Measurements from ENCODE around the gene RBM5. TPM values are rescaled to one million over a fixed set of nuclear protein-coding genes. Genes with fewer than 3 reads are reported as not detected.

RBM5 gene
- polyA plus RNA-seq, 3 donors = 54.6 to 76.0 (median 60.2) TPM

DNA sequence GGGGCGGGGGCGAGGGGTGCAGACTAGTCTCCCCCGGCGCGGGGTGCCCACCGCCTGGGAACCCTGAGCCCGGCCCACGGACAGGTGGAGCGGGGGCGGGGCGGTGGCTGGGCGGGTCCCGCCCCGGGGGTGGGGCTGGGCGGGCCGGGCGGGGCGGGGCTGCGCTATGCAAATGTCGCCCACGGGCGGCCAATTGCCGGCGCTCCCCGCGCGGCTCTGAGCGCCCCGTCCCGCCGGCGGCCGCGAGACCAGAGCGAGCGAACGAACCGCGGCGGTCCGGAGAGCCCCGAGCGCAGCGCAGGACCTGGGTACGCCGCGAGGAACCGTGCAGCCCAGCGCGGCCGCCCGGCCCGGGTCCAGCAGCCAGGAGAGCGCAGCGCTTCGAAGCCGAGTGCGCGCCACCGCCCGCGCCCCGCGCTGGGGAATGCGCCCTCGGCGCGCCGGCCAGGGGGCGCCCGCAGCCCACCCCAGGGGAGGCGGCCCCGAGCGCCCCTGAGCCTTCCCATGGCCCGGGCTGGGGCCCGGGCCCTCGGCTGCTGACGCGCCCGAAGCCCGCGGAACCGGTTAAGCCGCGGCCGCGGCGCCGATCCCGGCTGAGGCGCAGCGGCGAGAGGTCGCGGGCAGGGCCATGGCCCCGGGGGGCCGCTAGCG, 66.2 kb downstream of the RBM5 start, which contains the start of gene SEMA3F:
Gene SEMA3F (plus strand): TSS at position 485 of the 651 bp plus-strand sequence. CDS start 4,299 bp downstream, outside the sequence.
- 0 to 1% (median 0%) methylated on average over 83 to 98 of the region's 98 CpGs for WGBS, 3 donors
- no peak within 1 kb of the TSS for H3K27ac ChIP-seq (ENCODE audit: low read depth, low read length)

DNA sequence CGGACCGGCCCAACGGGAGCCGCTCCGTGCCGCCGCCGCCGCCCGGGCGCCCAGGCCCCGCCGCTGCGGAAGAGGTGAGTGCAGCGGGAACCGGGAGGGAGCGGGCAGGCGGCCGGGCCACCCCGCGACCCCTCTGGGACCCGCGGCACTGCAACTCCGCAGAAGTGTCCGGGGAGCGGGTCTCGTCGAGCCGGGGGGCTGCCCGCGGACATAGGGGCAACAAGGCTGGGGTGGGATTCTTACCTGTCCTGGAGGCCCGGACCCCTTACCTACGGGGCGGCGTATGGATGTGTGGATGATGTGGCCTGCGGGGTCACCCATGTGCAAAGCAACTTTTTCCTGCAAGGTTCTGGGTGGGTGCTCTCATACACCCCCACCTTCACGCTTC, 66.8 kb downstream of the RBM5 start:
- WGBS, 3 donors = 3% methylated on average over 36 to 37 of the region's 37 CpGs

DNA sequence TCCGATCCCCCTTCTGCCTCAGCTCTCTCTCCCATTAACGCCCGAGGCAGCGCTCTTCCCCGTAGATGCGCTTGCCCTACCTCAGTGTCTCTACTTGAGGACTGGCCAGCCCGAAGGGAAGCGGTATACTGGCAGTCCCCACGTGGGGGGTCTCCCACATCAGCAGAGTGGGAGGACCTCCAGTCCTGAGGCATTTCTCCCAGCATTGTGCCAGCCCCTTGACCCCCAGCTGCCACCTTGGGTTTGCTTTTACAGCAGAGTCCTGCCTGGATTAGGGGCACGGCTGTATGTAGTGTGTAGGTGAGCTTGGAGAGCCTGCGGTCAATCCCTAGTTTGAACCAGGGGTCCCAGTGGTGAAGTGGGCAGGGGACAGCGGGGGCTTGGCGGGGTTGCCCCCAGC, 67.2 kb downstream of the RBM5 start:
- no peak overlapping the region for H3K27ac ChIP-seq (ENCODE audit: low read depth, low read length)
- WGBS, 3 donors = 33 to 47% (median 34%) methylated on average over 13 of the region's 13 CpGs

More for the DNA sequence above, 66.8 kb downstream of the RBM5 start:
- H3K27ac ChIP-seq (ENCODE audit: low read depth, low read length) = no peak overlapping the region

DNA sequence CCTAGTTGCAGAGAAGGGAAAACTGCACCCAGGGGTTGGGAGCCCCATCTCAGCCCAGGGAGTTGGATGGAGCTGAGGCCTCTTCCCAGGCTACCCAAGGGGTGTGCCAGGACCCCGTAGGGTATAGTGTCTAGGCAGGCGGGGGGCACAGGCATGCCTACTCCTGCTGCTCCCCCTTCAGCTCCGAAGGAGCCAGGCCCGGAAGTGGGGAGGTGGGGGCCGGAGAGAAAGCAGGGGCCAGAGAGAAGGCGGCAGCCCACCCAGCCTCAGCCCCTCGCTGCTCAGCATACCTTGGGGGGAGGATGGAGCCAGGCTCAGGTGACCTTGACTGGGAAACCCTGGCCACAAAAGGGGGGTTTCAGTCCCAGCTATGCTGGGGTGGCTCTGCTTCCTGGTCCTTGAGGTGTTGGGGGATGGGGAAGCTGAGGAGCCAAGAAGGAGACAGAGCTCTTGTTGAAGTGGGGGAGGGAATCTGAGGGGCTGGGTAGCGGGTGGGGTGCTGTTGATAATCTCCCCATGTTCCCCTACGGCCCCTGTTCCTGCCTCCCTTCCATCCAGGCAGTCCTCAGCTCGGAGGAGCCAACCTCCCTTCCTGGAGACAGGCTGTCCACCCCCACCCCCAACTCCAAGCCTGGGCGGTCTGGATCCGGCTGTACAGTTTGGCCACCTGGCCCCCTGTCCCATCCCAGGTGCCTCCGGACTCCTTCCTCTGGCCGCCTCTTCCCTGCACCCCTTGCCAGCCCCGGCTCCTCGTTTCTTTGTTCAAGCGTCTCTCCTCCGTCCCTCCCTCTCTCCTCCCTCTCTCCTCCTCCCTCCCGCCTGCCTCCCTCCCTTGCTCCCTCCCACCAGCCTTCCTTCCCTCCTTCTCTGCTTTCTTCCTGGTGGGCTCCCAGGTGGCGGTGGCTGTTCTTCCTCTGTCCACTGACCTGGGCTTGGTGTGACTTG, 68.1 kb downstream of the RBM5 start:
- H3K27ac ChIP-seq (ENCODE audit: low read depth, low read length) = no peak overlapping the region
- WGBS, 3 donors = 28 to 83% (median 31%) methylated on average over 20 of the region's 20 CpGs

DNA sequence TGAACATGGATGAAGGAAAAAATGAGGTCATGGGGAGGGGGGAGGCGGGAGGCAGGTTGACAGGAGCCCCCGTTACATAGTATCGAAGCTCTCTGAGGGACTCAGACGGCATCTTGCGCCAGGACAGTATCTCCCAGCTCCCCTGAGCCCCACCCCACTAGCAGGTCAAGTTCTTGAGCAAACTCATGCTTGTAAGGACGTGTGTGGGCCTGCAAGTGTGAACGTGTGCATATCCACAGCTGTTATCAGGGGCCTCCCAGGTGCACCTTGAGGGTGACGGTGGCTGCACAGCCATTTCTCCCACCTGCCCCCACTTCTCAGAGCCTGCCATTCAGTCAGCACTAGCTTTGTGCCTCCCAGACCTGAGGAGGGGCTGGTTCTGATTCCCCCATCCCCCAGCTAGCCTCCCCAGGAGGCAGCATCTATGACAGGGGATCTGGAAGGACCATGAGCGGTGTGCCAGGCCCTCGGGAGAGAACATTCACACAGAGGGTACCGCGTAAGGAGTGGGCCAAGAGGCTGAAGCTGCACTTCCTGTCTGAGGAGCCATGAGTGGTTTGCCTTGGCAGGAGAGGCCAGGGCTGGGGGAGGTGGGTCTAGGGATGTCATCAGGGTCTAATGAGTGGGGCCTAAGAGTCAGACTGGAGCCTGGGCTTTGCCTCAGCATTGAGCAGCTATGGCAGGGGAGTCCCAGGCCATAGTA, 69.3 kb downstream of the RBM5 start:
- 63 to 73% (median 65%) methylated on average over 12 of the region's 12 CpGs for WGBS, 3 donors
- no peak overlapping the region for H3K27ac ChIP-seq (ENCODE audit: low read depth, low read length)

DNA sequence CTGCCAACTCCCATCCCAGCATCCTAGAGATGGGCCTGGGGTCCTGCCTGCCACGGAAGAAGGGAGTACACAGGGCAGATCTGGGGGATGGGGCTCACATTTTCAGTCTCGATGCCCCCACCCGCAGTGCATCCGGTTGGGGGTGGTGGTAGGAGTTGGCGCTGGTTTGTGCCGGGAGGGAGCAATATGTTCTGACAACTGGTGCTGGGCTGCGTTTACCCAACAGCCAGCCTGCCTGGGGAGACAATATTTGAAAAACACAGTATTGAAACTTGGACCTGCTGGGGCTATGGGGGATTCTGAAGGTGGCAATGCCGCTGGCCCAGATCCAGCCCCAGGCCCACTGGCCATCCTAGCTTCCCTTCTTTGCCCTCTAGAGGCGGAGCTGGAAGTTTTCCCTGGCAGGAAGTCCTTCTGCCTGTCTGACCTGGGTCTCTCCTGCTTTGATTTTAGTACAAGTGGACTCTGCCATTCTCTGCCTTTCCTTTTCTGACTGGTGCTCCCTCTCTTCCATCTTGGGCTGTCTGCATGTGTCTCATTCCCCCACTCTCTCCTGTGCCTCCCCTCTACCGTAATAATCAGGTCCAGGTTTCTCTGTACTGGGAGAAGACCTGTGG, 69.9 kb downstream of the RBM5 start:
- 61 to 83% (median 68%) methylated on average over 10 of the region's 10 CpGs for WGBS, 3 donors
- H3K27ac ChIP-seq (ENCODE audit: low read depth, low read length) = no peak overlapping the region

DNA sequence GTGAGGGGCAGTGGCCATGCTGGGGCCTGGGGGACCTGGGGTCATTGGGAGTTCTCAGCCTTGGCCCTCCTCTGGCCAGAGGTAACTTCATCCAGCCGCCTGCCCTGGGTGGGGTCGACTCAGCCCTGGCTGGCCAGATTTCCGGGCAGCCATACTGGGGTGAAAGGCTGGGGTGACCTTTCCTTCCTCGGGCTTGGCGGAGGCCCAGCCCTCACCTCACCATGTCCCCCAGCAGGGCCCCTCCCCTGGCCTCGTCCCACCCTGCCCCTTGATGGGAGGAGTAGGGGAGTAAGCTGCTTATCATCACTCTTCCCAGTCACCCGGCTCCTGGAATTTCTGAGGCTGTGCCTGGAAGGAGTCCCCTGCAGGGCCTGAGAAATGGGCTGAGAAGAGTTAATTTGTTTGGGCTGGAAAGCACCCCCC, 71.9 kb downstream of the RBM5 start:
- WGBS, 3 donors = 48 to 60% (median 53%) methylated on average over 7 of the region's 7 CpGs

DNA sequence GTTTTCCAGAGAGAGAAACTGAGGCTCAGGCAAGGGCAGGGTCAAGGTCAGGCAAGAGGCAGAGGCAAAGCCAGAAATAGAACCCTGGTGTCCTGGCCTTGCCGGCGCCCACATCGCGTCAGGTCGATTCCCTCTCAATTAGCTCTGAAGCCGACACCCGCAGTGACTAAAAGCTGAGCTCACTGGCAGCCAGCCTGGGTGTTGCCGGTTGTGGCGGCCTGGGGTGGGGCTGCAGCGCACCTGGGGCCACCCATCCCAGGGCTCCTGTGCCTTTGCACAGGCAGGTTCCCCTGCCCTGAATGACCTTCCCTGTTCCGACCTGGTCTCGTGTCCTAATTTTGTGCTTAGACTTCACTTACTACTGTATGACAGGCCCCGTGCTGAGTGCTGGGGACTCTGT, 72.6 kb downstream of the RBM5 start:
- 60 to 74% (median 63%) methylated on average over 11 to 13 of the region's 13 CpGs for WGBS, 3 donors
- no peak overlapping the region for H3K27ac ChIP-seq (ENCODE audit: low read depth, low read length)

More for the DNA sequence above, 71.9 kb downstream of the RBM5 start:
- H3K27ac ChIP-seq (ENCODE audit: low read depth, low read length) = no peak overlapping the region

DNA sequence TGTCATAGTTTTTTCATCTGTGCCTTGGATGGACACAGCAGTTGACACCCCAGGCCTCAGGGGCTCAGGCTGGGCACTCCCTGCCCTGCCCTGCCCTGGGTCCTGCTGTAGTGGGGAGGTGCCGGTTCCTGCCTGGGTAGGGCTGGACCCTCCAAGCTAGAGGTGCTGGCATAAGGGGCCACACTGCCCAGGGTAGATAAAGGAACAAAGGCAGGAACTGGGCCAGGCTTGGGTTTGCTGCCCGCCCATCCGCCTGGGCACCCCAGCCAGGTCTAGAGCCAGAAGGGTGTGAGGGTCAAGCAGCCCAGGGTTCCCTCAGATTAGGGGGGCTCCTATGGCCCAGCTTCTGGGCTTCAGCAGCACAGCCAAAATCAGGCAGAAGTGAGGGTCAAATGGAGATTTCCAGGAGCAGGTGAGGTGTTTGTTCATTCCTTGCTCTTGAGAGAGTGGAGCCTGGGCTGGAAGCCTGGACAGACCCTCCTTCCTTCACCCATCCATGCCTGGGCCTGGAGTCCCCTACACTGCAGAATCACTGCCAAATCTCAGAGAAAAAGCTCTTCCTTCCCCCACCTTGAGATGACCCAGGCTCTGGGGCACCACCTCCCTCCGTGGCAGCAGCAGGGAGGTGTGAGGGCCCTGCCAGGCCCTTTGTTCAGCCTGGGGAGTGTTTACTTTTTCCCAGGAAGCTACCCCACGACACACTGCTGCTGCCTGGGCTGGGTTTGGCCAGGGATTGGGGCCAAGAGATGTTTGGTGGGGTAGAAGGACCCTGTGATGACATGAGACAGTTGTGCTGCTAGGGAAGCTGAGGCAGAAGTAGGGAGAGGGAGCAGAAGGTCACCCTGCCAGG, 73.5 kb downstream of the RBM5 start:
- no peak overlapping the region for H3K27ac ChIP-seq (ENCODE audit: low read depth, low read length)
- WGBS, 3 donors = 63 to 82% (median 73%) methylated on average over 5 of the region's 5 CpGs

DNA sequence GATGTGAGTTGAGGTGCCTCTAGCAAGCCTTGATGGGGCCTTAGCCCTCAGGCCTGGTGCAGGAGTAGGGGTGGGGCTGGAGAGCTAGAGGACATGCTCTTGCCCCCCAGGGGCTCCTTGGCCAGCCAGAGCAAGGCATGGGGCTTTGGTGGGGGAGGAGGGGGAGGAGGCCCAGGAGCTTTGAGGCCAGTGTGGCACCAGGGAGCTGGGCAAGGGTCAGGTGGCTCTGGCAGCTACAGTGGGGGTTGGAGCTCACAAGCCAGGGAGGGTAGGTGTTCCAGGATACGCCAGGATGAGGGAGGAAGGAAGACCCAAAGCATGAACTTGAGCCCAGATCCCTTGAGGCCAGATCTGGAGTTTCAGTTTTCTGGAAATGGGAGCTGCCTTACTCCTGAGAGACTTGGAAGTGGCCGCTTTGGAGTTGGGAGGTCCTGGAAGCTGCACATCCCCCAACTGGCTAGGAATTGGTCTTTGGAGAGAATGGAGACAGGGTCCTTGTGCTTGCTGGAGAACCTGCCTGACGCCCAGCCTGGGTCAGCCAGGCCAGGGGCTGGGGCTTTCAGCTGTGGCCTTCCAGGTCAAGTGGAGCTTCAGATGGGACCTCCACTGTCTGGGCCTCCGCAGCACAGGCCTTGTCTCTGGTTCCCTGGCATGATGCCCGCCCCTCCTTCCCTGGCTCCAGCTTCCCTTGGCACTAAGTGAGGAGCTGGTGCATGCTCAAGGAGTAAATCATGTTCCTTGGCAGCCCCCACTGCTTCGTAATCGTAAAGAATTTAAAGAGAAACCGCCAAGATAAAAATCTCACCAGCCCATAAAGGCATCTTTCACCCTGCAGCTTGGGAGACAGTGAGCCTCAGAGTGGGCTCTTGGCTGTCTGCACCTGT, 75.1 kb downstream of the RBM5 start:
- 41 to 58% (median 45%) methylated on average over 8 of the region's 8 CpGs for WGBS, 3 donors
- H3K27ac ChIP-seq (ENCODE audit: low read depth, low read length) = no peak overlapping the region

DNA sequence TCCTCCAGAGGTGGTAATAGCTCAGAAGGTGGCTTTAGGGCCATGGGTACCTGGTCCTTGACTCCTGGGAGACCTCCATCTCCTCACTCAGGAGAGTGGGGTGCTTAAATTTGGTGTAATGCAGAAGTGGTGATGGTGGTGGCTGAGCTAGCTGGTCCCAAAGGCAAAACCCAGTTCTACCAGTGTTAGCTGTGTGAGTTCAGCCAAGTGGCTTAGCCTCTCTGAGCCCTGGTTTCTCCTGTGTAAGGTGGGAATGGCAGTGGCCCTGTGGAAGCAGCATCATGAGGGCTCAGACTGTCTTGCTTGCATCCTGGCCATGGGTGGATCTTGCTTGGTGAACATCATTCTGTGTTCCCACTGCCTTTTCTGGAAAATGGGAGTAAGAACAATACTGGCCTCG, 75.8 kb downstream of the RBM5 start:
- WGBS, 3 donors = 46 to 63% (median 52%) methylated on average over 1 of the region's 1 CpG
- no peak overlapping the region for H3K27ac ChIP-seq (ENCODE audit: low read depth, low read length)

DNA sequence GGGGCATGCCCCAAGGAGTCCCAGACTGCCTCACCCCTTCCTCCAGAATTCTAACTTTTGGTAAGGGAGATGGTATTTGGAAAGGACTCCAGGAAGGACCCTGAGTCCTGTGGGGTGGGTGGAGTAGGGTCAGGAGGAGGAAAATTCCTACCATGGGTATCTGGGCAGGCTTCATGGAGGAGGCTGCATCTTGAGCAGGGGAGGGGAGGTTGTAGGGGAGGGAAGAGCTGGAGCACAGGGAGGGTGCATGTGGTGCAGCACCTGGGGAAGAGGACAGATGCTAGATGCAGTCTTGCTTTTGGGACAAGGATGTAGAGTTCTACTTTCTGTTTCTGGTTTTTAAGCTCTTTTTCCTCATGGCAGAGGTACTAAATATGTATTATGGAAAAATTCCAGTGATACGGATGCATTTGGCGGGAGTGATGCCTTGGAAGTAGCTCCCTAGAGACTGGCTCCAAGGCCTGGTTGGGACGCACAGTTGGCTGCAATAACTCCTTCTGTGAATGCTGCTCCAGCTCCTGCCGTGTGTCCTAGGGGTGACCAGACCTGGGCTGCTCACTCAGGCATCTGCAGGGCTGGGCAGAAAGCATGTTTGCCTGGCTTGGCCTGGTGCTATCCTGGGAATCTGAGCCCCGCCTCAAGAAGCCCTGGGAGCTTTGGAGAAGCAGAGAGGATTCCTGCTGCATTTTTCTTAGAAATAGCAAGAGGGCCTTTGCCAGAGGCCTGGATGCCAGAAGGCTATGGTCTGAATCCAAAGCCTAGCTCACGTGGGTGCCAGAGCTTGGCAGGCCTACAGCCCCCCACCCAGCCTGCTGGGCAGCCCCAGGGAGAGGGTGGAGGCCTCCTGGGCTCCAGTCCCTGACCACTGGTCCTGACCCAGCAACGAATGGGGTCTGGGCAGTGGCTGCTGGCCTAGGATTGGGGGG, 76.5 kb downstream of the RBM5 start:
- WGBS, 3 donors = 25 to 59% (median 35%) methylated on average over 7 of the region's 7 CpGs
- H3K27ac ChIP-seq (ENCODE audit: low read depth, low read length) = no peak overlapping the region

DNA sequence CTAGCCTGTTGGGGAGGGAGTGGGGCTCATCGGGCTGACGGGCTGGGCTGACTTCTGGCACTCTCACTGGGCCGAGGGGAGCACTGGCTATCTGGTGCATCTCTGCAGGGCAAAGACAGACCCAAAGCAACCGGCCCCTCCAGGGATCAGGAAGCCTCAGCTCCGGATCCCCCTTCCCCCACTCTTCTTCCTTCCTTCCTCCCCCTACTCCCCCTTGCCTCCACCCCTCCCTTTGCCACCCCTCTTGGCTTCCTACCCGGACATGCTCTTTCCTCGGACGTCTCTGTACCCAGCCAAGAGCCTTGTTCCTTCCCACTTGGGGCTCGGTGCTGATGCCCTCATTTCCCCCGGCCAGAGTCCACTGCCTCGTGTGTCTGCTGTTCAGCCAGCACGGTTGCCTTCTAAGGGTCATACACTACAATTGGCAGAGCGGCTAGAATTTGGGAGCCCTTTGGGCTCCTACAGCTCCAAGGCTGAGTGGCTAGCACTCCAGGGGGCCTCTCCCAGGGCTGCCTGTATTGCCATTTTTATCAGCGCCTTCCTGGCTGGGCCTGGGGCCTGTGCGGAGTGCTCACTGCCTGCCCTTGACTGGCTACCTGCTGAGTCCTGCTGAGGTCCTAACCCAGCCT, 77.3 kb downstream of the RBM5 start:
- H3K27ac ChIP-seq (ENCODE audit: low read depth, low read length) = no peak overlapping the region
- WGBS, 3 donors = 19 to 56% (median 28%) methylated on average over 13 to 15 of the region's 15 CpGs

DNA sequence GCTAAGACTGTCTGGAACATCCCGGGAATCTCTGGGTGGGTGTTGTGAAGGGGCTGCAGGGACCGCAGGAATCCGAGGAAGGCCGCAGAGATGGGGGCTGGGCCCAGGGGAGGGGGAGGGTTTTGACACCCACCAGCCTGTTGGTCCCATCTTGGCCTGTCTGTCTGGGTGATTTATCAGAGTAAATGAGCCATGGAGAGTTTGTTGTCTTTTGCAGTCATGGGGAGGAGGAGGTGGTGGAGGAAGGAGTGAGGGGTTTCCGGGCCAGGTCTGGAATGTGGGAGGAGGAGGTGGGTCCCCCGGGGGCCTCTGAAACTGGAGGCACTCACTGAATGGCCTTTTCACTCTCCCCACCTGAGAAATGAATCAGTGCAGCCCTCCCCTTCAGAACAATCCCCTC, 77.9 kb downstream of the RBM5 start:
- 53 to 67% (median 56%) methylated on average over 6 of the region's 6 CpGs for WGBS, 3 donors
- no peak overlapping the region for H3K27ac ChIP-seq (ENCODE audit: low read depth, low read length)

DNA sequence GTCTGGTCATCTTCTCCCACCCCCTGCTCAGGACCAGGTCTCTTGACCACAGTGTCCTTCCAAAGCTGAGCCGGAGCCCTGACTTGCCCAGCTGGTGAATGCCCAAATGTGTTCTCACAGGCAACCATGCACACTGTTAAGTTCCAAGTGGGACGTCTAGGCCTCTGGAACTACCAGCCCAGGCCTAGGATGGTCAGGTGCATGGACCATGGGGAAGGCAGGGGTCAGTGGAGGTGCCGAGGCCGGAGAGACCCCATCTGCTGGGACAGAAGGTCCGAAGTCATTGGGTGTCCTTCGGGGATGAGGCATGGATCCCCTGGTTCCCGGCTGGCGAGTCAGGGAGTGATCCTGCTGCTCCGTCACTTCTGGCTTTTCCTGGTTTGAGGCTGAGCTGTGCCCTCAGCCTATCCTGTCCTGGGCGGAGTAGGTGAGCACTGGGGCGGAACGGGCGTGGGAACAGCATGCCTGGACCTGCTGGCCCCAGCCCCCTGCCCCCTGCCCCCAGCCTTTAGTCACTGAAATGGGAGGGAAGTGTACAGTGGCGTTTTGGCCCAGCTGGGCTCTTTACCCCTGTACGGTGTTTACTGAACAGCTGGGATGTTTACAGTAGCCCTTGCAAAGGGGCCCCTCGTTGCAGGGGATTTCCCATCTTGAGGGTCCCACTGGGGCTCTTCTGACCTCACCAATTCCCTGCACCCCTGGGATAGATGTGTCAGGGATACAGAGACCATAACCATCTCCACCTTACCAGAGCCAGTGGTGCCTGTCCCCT, 78.5 kb downstream of the RBM5 start:
- WGBS, 3 donors = 66 to 76% (median 69%) methylated on average over 16 of the region's 16 CpGs
- no peak overlapping the region for H3K27ac ChIP-seq (ENCODE audit: low read depth, low read length)

Data from adipose tissue (tissue), 3 donors.